ENCODE data around the gene SLC7A10. TPM values are rescaled to one million over a fixed set of nuclear protein-coding genes. Genes with fewer than 3 reads are reported as not detected.
A peak's percentile ranks its signal among the peaks of the same experiment; 100 is the strongest.

SLC7A10 gene
- total and polyA plus RNA-seq, 8 donors = 0.50 to 1.2 (median 0.96) TPM; not detected in 1

DNA sequence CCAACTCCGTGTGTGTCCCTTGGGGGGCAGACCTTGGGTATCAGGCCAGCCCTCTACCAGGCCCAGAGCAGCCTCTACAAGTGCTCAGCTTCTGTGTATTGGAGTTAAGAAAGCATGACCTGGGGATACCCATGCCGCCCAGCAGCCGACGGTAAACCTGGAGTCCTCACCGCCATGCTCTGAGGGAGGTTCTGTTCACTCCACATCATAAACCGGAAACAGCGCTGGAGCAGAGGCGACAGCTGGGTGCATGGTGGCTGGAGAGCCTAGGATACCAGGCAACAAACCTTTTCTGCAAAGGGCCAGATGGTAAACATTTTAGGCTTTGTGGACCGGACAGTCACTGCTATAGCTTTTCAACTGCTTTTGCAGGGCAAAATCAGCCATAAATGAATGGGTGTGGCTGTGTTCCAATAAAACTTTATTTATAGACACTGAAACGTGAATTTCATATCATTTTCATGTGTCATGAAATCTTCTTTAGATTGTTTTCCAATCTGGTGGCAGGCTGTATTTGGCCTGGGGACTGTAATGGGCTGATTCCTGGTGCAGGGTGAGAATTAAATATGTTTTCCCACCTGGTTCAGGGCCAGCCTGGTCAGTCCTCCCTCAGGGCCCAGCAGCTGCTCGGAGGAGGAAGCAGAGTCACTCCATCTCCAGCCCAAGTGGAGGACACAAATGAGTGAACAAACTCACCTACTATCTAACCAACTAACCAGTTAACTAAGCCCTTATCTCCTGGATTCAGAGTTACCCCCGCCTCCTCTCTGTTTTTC lies 45.8 kb upstream of the SLC7A10 start:
- intact Hi-C loops (cut with DNase I) = no loop called here
- no peak overlapping the region for H3K27ac ChIP-seq
- peaks cover 16 to 44% of the 10 kb centered on the region in 2 donors for H3K4me1 ChIP-seq
- no peaks in the 10 kb centered on the region for H3K9me3 ChIP-seq
- no peaks in the 10 kb centered on the region for H3K36me3 ChIP-seq
- TF ChIP-seq, protein P1, sequence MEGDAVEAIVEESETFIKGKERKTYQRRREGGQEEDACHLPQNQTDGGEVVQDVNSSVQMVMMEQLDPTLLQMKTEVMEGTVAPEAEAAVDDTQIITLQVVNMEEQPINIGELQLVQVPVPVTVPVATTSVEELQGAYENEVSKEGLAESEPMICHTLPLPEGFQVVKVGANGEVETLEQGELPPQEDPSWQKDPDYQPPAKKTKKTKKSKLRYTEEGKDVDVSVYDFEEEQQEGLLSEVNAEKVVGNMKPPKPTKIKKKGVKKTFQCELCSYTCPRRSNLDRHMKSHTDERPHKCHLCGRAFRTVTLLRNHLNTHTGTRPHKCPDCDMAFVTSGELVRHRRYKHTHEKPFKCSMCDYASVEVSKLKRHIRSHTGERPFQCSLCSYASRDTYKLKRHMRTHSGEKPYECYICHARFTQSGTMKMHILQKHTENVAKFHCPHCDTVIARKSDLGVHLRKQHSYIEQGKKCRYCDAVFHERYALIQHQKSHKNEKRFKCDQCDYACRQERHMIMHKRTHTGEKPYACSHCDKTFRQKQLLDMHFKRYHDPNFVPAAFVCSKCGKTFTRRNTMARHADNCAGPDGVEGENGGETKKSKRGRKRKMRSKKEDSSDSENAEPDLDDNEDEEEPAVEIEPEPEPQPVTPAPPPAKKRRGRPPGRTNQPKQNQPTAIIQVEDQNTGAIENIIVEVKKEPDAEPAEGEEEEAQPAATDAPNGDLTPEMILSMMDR (IDR thresholded peaks at IDR 0.05) = no peak
- ATAC-seq = no peak
- no peak overlapping the region for H3K4me3 ChIP-seq
- H3K27me3 ChIP-seq = peaks cover 0 to 7% of the 10 kb centered on the region in 2 donors
- DNase-seq = peak in 1 of 4 donors; percentile 30

DNA sequence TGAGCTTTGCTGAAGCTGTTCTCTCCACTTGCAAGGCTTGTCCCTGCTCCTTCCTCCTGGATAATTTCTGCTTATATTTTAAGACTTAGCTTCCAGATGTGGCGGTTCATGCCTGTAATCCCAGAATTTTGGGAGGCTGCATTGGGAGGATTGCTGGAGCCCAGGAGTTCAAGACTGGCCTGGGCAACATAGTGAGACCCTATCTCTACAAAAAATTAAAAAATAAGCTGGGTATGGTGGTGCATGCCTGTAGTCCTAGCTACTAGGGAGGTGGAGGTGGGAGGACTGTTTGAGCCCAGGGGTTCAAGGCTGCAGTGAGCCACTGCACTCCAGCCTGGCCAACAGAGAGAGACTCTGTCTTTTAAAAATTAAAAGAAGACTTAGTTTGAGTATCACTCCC lies 45.1 kb upstream of the SLC7A10 start:
- H3K4me1 ChIP-seq = peaks cover 16 to 44% of the 10 kb centered on the region in 2 donors
- H3K36me3 ChIP-seq = no peaks in the 10 kb centered on the region
- TF ChIP-seq, protein P1 (IDR thresholded peaks at IDR 0.05) = no peak
- no peaks in the 10 kb centered on the region for H3K9me3 ChIP-seq
- no peak overlapping the region for H3K27ac ChIP-seq
- H3K4me3 ChIP-seq = no peak overlapping the region
- intact Hi-C loops (cut with DNase I) = no loop called here
- peaks cover 0 to 7% of the 10 kb centered on the region in 2 donors for H3K27me3 ChIP-seq
- ATAC-seq (no peak), DNase-seq (no peak)

DNA sequence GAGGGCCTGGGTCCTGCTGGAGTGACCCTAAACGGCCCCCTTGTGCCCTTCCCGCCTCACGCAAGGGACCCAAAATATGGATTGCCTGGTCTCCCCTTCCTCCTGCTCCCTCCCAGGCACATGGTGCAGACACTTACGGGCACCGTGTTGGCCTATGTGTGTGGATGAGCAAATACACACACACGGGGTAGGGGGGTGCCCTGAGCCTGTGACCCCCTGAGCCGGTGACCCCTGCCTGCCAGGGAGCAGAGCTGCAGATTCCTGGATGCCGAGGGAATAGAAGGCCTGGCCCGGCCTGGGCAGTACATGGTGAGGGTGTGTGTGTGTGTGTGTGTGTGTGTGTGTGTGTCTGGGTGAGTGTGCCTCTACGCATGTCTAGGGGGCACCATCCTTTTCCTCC lies 43.4 kb upstream of the SLC7A10 start:
- Histone ChIP-seq H3K36me3 (no peaks in the 10 kb centered on the region), H3K4me1 (peaks cover 9 to 31% of the 10 kb centered on the region in 2 donors), H3K4me3 (no peak overlapping the region), H3K9me3 (no peaks in the 10 kb centered on the region), H3K27me3 (peaks cover 0 to 7% of the 10 kb centered on the region in 2 donors), H3K27ac (peak overlapping the region in 1 of 2 donors; percentile 63)
- TF ChIP-seq, protein P1 (IDR thresholded peaks at IDR 0.05) = no peak
- ATAC-seq = no peak
- intact Hi-C loops (cut with DNase I) = no loop called here
- DNase-seq = peak in 1 of 4 donors; percentile 63

GRCh38 chr19:33268162-33268991 lies 42.7 kb upstream of the SLC7A10 start:
- DNase-seq (peak in 1 of 4 donors; percentile 76), ATAC-seq (peak; percentile 24)
- Histone ChIP-seq H3K4me3 (peak overlapping the region in 1 of 2 donors; percentile 1), H3K27ac (peak overlapping the region in 1 of 2 donors; percentile 63), H3K27me3 (peaks cover 0 to 7% of the 10 kb centered on the region in 2 donors), H3K36me3 (no peaks in the 10 kb centered on the region), H3K4me1 (peaks cover 3 to 25% of the 10 kb centered on the region in 2 donors), H3K9me3 (no peaks in the 10 kb centered on the region)
- intact Hi-C loops (cut with DNase I) = no loop called here
- TF ChIP-seq, protein P1 (IDR thresholded peaks at IDR 0.05) = no peak

GRCh38 chr19:33267706-33268105 lies 42.1 kb upstream of the SLC7A10 start:
- Histone ChIP-seq H3K4me1 (peaks cover 0 to 23% of the 10 kb centered on the region in 2 donors), H3K27me3 (peaks cover 0 to 7% of the 10 kb centered on the region in 2 donors), H3K27ac (peak overlapping the region in 1 of 2 donors; percentile 63), H3K9me3 (no peaks in the 10 kb centered on the region), H3K36me3 (no peaks in the 10 kb centered on the region), H3K4me3 (peak overlapping the region in 1 of 2 donors; percentile 1)
- peak in 1 of 4 donors; percentile 76 for DNase-seq
- intact Hi-C loops (cut with DNase I) = no loop called here
- ATAC-seq = peak; percentile 33
- TF ChIP-seq, protein P1 (IDR thresholded peaks at IDR 0.05) = no peak
